IMR-90 (cell line): ENCODE measurements around the gene CLIC1. TPM values are rescaled to one million over a fixed set of nuclear protein-coding genes. Genes with fewer than 3 reads are reported as not detected.

Source experiments
- ATAC-seq: fragments of 200-7000 bp; cut with Tn5 transposase; 2 replicates; pipeline ENCODE4 v1.9.1; 2020; ENCODE audit warnings: low read depth, mild to moderate bottlenecking, moderate library complexity
- BruUV-seq: library from RNA; stranded (reverse); fragments of 400-500 nt; replicated peaks from 2 replicates; lab custom pipeline; 2021; lab: Mats Ljungman, UMichigan
- CTCF ChIA-PET: fragments of 300-600 bp; formaldehyde crosslinking; extraction: SDS; loops from one replicate; lab custom pipeline; 2021; ENCODE audit warnings: antibody characterized with exemption; lab: Yijun Ruan, JAX
- POLR2A ChIA-PET: fragments of 300-600 bp; sonication (Branson Sonifier 250); formaldehyde crosslinking; loops from one replicate; lab custom pipeline; 2022; ENCODE audit warnings: antibody characterized with exemption; ENCODE audit not compliant: unreplicated experiment; lab: Charles Lee
- DNase-seq: peaks from one replicate; pipeline ENCODE4 v3.0.0; 2013
- H2AFZ ChIP-seq: replicated peaks from 2 replicates; pipeline ENCODE3; 2013; ENCODE audit warnings: low read length, mild to moderate bottlenecking; ENCODE audit not compliant: poor library complexity
- H2AK5ac ChIP-seq: 2 replicates; pipeline ENCODE4 v1.6.1; 2013; ENCODE audit warnings: low read depth, low read length, inconsistent platforms
- H2AK9ac ChIP-seq: replicated peaks from 2 replicates; pipeline ENCODE3; 2013; ENCODE audit warnings: mild to moderate bottlenecking, low read depth, low read length, moderate library complexity; ENCODE audit not compliant: poor library complexity
- H2BK120ac ChIP-seq: 2 replicates; pipeline ENCODE4 v1.6.1; 2013; ENCODE audit warnings: low read depth, low read length, inconsistent platforms
- H2BK15ac ChIP-seq: 3 replicates; pipeline ENCODE4 v1.6.1; 2013; ENCODE audit warnings: low read depth, low read length, inconsistent platforms
- H2BK20ac ChIP-seq: 2 replicates; pipeline ENCODE4 v1.6.1; 2013; ENCODE audit warnings: low read depth, mild to moderate bottlenecking, inconsistent platforms, low read length, moderate library complexity
- H2BK5ac ChIP-seq: 2 replicates; pipeline ENCODE4 v1.6.1; 2013; ENCODE audit warnings: mild to moderate bottlenecking, low read depth, low read length, inconsistent platforms; ENCODE audit not compliant: poor library complexity, severe bottlenecking
- H3K14ac ChIP-seq: replicated peaks from 2 replicates; pipeline ENCODE4 v1.6.1; 2013; ENCODE audit warnings: low read depth, low read length, inconsistent platforms
- H3K18ac ChIP-seq: 2 replicates; pipeline ENCODE4 v1.6.1; 2013; ENCODE audit warnings: low read depth, low read length, control low read depth
- H3K23ac ChIP-seq: 2 replicates; pipeline ENCODE4 v1.6.1; 2013; ENCODE audit warnings: low read depth, low read length, inconsistent platforms
- H3K27ac ChIP-seq: 2 replicates; pipeline ENCODE4 v1.5.1; 2013; ENCODE audit warnings: mild to moderate bottlenecking, control low read depth, low read length; ENCODE audit not compliant: insufficient read depth
- H3K27me3 ChIP-seq: 2 replicates; pipeline ENCODE4 v1.6.1; 2013; ENCODE audit warnings: low read length; ENCODE audit not compliant: control insufficient read depth, insufficient read depth
- H3K36me3 ChIP-seq: 2 replicates; pipeline ENCODE4 v1.6.1; 2013; ENCODE audit warnings: low read length, mixed read lengths; ENCODE audit not compliant: control insufficient read depth, insufficient read depth
- H3K4ac ChIP-seq: 2 replicates; pipeline ENCODE4 v1.6.1; 2013; ENCODE audit warnings: low read depth, low read length, inconsistent platforms
- H3K4me1 ChIP-seq: 2 replicates; pipeline ENCODE4 v1.6.1; 2013; ENCODE audit warnings: low read length, mixed read lengths; ENCODE audit not compliant: control insufficient read depth, insufficient read depth
- H3K4me2 ChIP-seq: 2 replicates; pipeline ENCODE4 v1.6.1; 2013; ENCODE audit warnings: low read depth, mild to moderate bottlenecking, control low read depth, low read length, moderate library complexity
- H3K4me3 ChIP-seq: 2 replicates; pipeline ENCODE4 v1.5.1; 2013; ENCODE audit warnings: low read depth, mild to moderate bottlenecking, control low read depth, low read length, moderate library complexity; ENCODE audit not compliant: insufficient read depth
- H3K56ac ChIP-seq: 2 replicates; pipeline ENCODE4 v1.6.1; 2013; ENCODE audit warnings: low read length, inconsistent platforms; ENCODE audit not compliant: insufficient read depth; ENCODE audit errors: extremely low read depth
- H3K79me1 ChIP-seq, 2 experiments: 2 replicates each; pipeline ENCODE4 v1.6.1; 2013; ENCODE audit warnings: low read length in 2 of 2, inconsistent platforms in 1 of 2, low read depth in 1 of 2
- H3K9ac ChIP-seq: 2 replicates; pipeline ENCODE4 v1.6.1; 2013; ENCODE audit warnings: low read depth, low read length, control low read depth
- H3K9me1 ChIP-seq: 2 replicates; pipeline ENCODE4 v1.6.1; 2013; ENCODE audit warnings: low read length, inconsistent platforms; ENCODE audit not compliant: insufficient read depth
- H3K9me3 ChIP-seq: 2 replicates; pipeline ENCODE4 v1.6.1; 2013; ENCODE audit warnings: low read length; ENCODE audit not compliant: control insufficient read depth, insufficient read depth
- H4K20me1 ChIP-seq: 2 replicates; pipeline ENCODE4 v1.6.1; 2013; ENCODE audit warnings: low read length, inconsistent platforms; ENCODE audit not compliant: insufficient read depth
- H4K5ac ChIP-seq: 2 replicates; pipeline ENCODE4 v1.6.1; 2013; ENCODE audit warnings: mild to moderate bottlenecking, low read depth, low read length, control low read depth
- H4K8ac ChIP-seq, 2 experiments: 2 replicates each; pipeline ENCODE4 v1.6.1; 2013; ENCODE audit warnings: low read depth in 2 of 2, low read length in 2 of 2, control low read depth in 1 of 2, inconsistent platforms in 1 of 2
- H4K91ac ChIP-seq: 2 replicates; pipeline ENCODE4 v1.6.1; 2013; ENCODE audit warnings: low read depth, low read length, inconsistent platforms; ENCODE audit not compliant: insufficient read depth
- BHLHE40 ChIP-seq: fragments of 150-350 bp; IDR thresholded peaks from 2 replicates; pipeline ENCODE4 v1.6.1; 2016; ENCODE audit warnings: mild to moderate bottlenecking, low read depth, low read length
- CEBPB ChIP-seq: IDR thresholded peaks from 2 replicates; pipeline ENCODE4 v1.6.1; 2012; ENCODE audit warnings: low read depth, low read length, improper control_type of control experiment
- CHD1 ChIP-seq: IDR thresholded peaks from 2 replicates; pipeline ENCODE4 v1.6.1; 2012; ENCODE audit warnings: low read depth, low read length, improper control_type of control experiment
- ELK1 ChIP-seq: fragments of 150-350 bp; IDR thresholded peaks from 2 replicates; pipeline ENCODE4 v1.6.1; 2016; ENCODE audit warnings: low read depth, mild to moderate bottlenecking, low read length, moderate library complexity, borderline replicate concordance
- FOS ChIP-seq: fragments of 150-350 bp; IDR thresholded peaks from 2 replicates; pipeline ENCODE4 v1.6.1; 2016; ENCODE audit warnings: low read depth, low read length
- MAFK ChIP-seq: IDR thresholded peaks from 2 replicates; pipeline ENCODE4 v1.6.1; 2012; ENCODE audit warnings: low read depth, low read length, improper control_type of control experiment
- MXI1 ChIP-seq: IDR thresholded peaks from 2 replicates; pipeline ENCODE4 v1.6.1; 2012; ENCODE audit warnings: low read depth, mild to moderate bottlenecking, low read length, moderate library complexity, borderline replicate concordance
- NFE2L2 ChIP-seq: fragments of 150-350 bp; IDR thresholded peaks from 2 replicates; pipeline ENCODE4 v1.6.1; 2016; ENCODE audit warnings: low read depth, mild to moderate bottlenecking, low read length
- POLR2A ChIP-seq: IDR thresholded peaks from 2 replicates; pipeline ENCODE4 v1.6.1; 2012; ENCODE audit warnings: mild to moderate bottlenecking, low read depth, low read length
- RAD21 ChIP-seq: IDR thresholded peaks from 2 replicates; pipeline ENCODE4 v1.6.1; 2012; ENCODE audit warnings: low read length, improper control_type of control experiment
- RCOR1 ChIP-seq: IDR thresholded peaks from 2 replicates; pipeline ENCODE4 v1.6.1; 2012; ENCODE audit warnings: mild to moderate bottlenecking, low read length, improper control_type of control experiment; ENCODE audit not compliant: insufficient replicate concordance
- RFX5 ChIP-seq: IDR thresholded peaks from 2 replicates; pipeline ENCODE4 v1.8.0; 2012; ENCODE audit warnings: low read depth, mild to moderate bottlenecking, low read length, moderate library complexity
- SMC3 ChIP-seq: fragments of 150-350 bp; IDR thresholded peaks from 2 replicates; pipeline ENCODE4 v1.6.1; 2016; ENCODE audit warnings: low read depth, mild to moderate bottlenecking, antibody characterized with exemption, low read length, moderate library complexity
- USF2 ChIP-seq: fragments of 150-350 bp; IDR thresholded peaks from 2 replicates; pipeline ENCODE4 v1.6.1; 2017; ENCODE audit warnings: mild to moderate bottlenecking, antibody characterized with exemption, low read length, low read depth
- WGBS, 2 experiments: methylation state at CpG; one replicate each; pipeline versions ENCODE4 v1.1.5 to v1.1.7; 2013; ENCODE audit warnings: missing lambda C conversion rate in 2 of 2; ENCODE audit not compliant: insufficient read length in 1 of 2; ENCODE audit errors: extremely low coverage in 2 of 2; 5-methylcytosine and 5-hydroxymethylcytosine counted together
- dilution Hi-C: fragments of 300-500 bp; cut with HindIII; formaldehyde crosslinking; loops from one replicate; pipeline ENCODE4 v1.14.3; 2018; ENCODE audit warnings: low sequenced_read_pairs; ENCODE audit not compliant: unreplicated experiment
- in situ Hi-C: fragments of 300-500 bp; cut with MboI; formaldehyde crosslinking; loops from 3 replicates; pipeline ENCODE4 v1.14.3; 2019; ENCODE audit warnings: low sequenced_read_pairs, inconsistent platforms, mixed read lengths
- intact Hi-C: fragments of 100-400 bp; cut with micrococcal nuclease; formaldehyde crosslinking; loops from 2 replicates; pipeline ENCODE4 v1.10.0; 2022
- polyA plus RNA-seq, 3 experiments: library from polyadenylated mRNA; depleted of rRNA; stranded (reverse); fragments of >200 nt; gene quantifications; 2 replicates each; pipeline ENCODE4 v1.2.3, GENCODE V29; 2012; ENCODE audit warnings: low replicate concordance in 1 of 3
- total RNA-seq: library from RNA; depleted of rRNA; stranded (reverse); fragments of >200 nt; gene quantifications from 2 replicates; pipeline ENCODE4 v1.2.3, GENCODE V29; 2012

CLIC1 gene
- total and polyA plus RNA-seq, 2 of the 4 experiments (the other 2 are of a cell fraction) = 706 to 1,185 TPM

- H3K9me1 ChIP-seq = peaks cover 18% of the 10 kb centered on the region
- H3K4ac ChIP-seq = peak overlapping the region; percentile 90
- H4K91ac ChIP-seq = peak overlapping the region; percentile 86
- H2BK15ac ChIP-seq = peak overlapping the region; percentile 71; the same call in 1 of the 3 replicates
- WGBS, 2 experiments = 27 to 100% methylated on average over 2 of the region's 7 CpGs
- peak overlapping the region; percentile 77; the same call in 1 of the 2 replicates for H3K23ac ChIP-seq
- no peak overlapping the region for H3K4me3 ChIP-seq
- H3K27ac ChIP-seq = peak overlapping the region; percentile 65
- no peak for TF ChIP-seq BHLHE40
- no peak for TF ChIP-seq FOS
- no peak for TF ChIP-seq RFX5
- no peak for TF ChIP-seq CHD1
- no peak for TF ChIP-seq ELK1
- no peak for TF ChIP-seq MXI1
- no peak for TF ChIP-seq SMC3
- TF ChIP-seq RCOR1 = no peak
- TF ChIP-seq USF2 = no peak
- TF ChIP-seq NFE2L2 = no peak
- no peak for TF ChIP-seq MAFK
- TF ChIP-seq CEBPB = no peak
- TF ChIP-seq RAD21 = no peak
- no peak for TF ChIP-seq POLR2A
- H4K5ac ChIP-seq = peak overlapping the region; percentile 81
- H4K8ac ChIP-seq = peak overlapping the region; percentile 63 to 95; a peak in 3 of 4 replicates
- intact Hi-C loops = no loop called here
- no peaks in the 10 kb centered on the region for H3K27me3 ChIP-seq
- H3K9ac ChIP-seq = peak overlapping the region; percentile 28; the same call in 1 of the 2 replicates
- H2BK120ac ChIP-seq = peak overlapping the region; percentile 79
- ATAC-seq (no peak), DNase-seq (no peak)
- peak overlapping the region; percentile 60; the same call in 1 of the 2 replicates for H3K18ac ChIP-seq
- CTCF ChIA-PET = interaction anchor here (0.6 to 1.3 kb wide), 7 partner anchors 10 to 49 kb away, joined by 3 to 7 read pairs (median 3); partner anchors contain the start of gene ABHD16A
- H3K4me2 ChIP-seq = peak overlapping the region; percentile 68
- H2AK9ac ChIP-seq = peak overlapping the region; percentile 94
- peak overlapping the region; percentile 76; the same call in 1 of the 2 replicates for H2BK20ac ChIP-seq
- peaks cover 21% of the 10 kb centered on the region for H4K20me1 ChIP-seq
- H3K79me1 ChIP-seq = peaks cover 13 to 75% of the 10 kb centered on the region in 2 experiments; a peak in 3 of 4 replicates
- H3K14ac ChIP-seq = peak overlapping the region; percentile 95
- peak overlapping the region; percentile 70 for H2AK5ac ChIP-seq
- peaks cover 18% of the 10 kb centered on the region for H3K4me1 ChIP-seq
- dilution Hi-C loops = no loop called here
- POLR2A ChIA-PET = no interaction called here
- no TSS peak for BruUV-seq
- H2BK5ac ChIP-seq = peak overlapping the region; percentile 92
- in situ Hi-C loops = no loop called here
- H3K36me3 ChIP-seq = peaks cover 19% of the 10 kb centered on the region
- H3K56ac ChIP-seq = peak overlapping the region; percentile 36
- H3K9me3 ChIP-seq = no peaks in the 10 kb centered on the region
- H2AFZ ChIP-seq = no peak overlapping the region
Measured at GRCh38 chr6:31737315-31737990, 1.1 kb upstream of the CLIC1 start.
